Skeletal muscle tissue (tissue), 4 donors: ENCODE results near the gene SKOR2. TPM values are rescaled to one million over a fixed set of nuclear protein-coding genes. Genes with fewer than 3 reads are reported as not detected.

Experiments
- H3K27ac ChIP-seq: one replicate; pipeline ENCODE4 v1.7.0; 2013; ENCODE audit warnings: mild to moderate bottlenecking, low read depth, low read length, inconsistent platforms
- H3K27me3 ChIP-seq, 3 donors: one replicate each; pipeline ENCODE4 v1.7.0; 2013; ENCODE audit warnings: low read length in 3 of 3; ENCODE audit not compliant: control insufficient read depth in 3 of 3, insufficient read depth in 3 of 3
- H3K36me3 ChIP-seq, 3 donors: one replicate each; pipeline ENCODE4 v1.7.0; 2013; ENCODE audit warnings: low read length in 3 of 3; ENCODE audit not compliant: control insufficient read depth in 3 of 3, insufficient read depth in 3 of 3
- H3K4me1 ChIP-seq, 3 donors: one replicate each; pipeline ENCODE4 v1.7.0; 2013; ENCODE audit warnings: low read length in 3 of 3, mild to moderate bottlenecking in 3 of 3; ENCODE audit not compliant: control insufficient read depth in 3 of 3, insufficient read depth in 3 of 3
- H3K4me3 ChIP-seq, 3 donors: one replicate each; pipeline ENCODE4 v1.7.0; 2013; ENCODE audit warnings: low read length in 3 of 3
- H3K9ac ChIP-seq, 3 donors: one replicate each; pipeline ENCODE4 v1.7.0; 2013; ENCODE audit warnings: low read length in 3 of 3, mild to moderate bottlenecking in 3 of 3, moderate library complexity in 2 of 3, low read depth in 1 of 3
- H3K9me3 ChIP-seq, 3 donors: one replicate each; pipeline ENCODE4 v1.7.0; 2013; ENCODE audit warnings: low read length in 3 of 3; ENCODE audit not compliant: control insufficient read depth in 3 of 3
- total RNA-seq: library from RNA; depleted of rRNA; stranded (reverse); fragments of >200 nt; gene quantifications from one replicate; pipeline ENCODE4 v1.2.3, GENCODE V29; 2014
- donor health status: Osteomylitis.

SKOR2 gene
- total RNA-seq, 1 donor from 2014 or later = not detected

DNA sequence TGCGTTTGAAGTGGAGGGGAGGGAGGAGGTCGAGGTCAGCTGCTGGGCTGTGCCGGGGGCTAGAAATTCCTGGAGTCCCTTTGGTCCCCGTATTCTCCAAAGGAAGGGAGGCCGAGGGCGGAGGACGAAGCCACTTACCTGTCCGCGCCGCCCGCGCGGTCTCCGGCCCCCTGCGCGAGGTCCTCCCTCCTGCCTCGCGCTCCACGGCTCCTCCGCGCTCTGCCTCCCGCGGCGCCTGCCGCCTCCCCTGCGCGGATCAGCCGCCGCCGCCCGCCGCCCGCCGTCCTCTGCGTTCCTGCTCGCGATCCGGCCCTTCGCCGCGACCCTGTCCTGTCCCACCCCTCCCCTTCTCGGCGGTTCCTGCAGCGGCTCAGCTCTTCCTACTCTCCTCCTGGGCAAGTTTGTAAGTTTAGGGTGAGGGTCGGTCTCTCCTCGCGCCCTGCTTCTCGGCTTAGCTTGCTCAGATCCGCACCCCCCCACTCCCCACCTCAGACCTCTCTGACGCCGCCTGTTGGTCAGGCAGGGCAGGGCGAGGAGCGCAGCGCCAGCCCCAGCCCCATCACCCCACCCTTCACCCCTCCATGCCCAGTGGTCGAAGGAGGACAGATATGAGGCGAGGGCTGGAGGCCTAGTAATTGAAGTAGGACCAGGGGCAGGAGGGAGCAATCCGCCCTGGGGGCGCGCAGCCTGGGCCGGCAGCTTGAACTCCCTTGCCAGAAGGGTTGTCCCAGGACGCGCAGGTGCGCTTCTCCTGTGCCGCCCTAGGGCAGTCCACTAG lies 9.7 kb upstream of the SKOR2 start:
- H3K9ac ChIP-seq = no peak overlapping the region
- H3K4me3 ChIP-seq = no peak overlapping the region
- no peak overlapping the region for H3K27ac ChIP-seq
- H3K36me3 ChIP-seq = no peaks in the 10 kb centered on the region
- H3K9me3 ChIP-seq = no peaks in the 10 kb centered on the region
- H3K4me1 ChIP-seq = peaks cover 9 to 18% (median 15%) of the 10 kb centered on the region in 3 donors
- H3K27me3 ChIP-seq = peaks cover 80 to 86% (median 83%) of the 10 kb centered on the region in 3 donors

- Histone ChIP-seq H3K36me3 (no peaks in the 10 kb centered on the region), H3K9ac (no peak overlapping the region), H3K4me1 (peaks cover 9 to 18% (median 15%) of the 10 kb centered on the region in 3 donors), H3K27ac (no peak overlapping the region), H3K4me3 (no peak overlapping the region), H3K27me3 (peaks cover 80 to 82% (median 82%) of the 10 kb centered on the region in 3 donors), H3K9me3 (no peaks in the 10 kb centered on the region)
Observed at GRCh38 chr18:47260120-47260923, 8.9 kb upstream of the SKOR2 start.

DNA sequence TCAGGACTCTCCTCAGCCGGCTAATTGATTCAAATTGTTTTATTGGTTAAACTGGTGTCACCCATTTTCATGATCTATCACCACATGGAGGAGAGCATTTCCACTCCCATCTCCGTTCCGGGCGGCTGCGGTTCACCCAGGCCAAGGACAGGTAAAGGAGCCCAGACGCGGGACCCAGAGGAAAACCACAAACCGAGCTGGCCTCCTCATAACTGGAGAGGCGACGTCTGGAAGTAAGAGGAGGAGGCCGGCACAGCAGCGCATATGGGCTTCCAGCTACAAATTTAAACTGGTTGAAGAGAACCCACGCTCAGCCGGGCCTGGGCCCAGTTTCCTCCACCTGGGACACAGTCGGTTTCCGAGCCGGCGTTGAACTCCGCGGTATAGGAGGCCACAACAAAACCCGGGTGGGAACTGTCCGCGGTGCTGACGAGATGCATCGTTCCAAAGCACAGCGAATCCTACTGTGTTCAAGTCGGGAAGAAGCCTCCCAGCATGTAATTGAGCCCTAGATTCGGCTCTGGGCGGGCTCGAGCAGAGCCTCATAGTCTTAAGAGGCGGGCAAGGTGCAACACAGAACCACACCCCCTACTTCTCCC lies 3.0 kb upstream of the SKOR2 start:
- Histone ChIP-seq H3K4me3 (no peak overlapping the region), H3K9me3 (no peaks in the 10 kb centered on the region), H3K4me1 (peaks cover 0 to 7% (median 3%) of the 10 kb centered on the region in 3 donors), H3K27me3 (peaks cover 73 to 87% (median 75%) of the 10 kb centered on the region in 3 donors), H3K9ac (no peak overlapping the region), H3K36me3 (no peaks in the 10 kb centered on the region), H3K27ac (no peak overlapping the region)

DNA sequence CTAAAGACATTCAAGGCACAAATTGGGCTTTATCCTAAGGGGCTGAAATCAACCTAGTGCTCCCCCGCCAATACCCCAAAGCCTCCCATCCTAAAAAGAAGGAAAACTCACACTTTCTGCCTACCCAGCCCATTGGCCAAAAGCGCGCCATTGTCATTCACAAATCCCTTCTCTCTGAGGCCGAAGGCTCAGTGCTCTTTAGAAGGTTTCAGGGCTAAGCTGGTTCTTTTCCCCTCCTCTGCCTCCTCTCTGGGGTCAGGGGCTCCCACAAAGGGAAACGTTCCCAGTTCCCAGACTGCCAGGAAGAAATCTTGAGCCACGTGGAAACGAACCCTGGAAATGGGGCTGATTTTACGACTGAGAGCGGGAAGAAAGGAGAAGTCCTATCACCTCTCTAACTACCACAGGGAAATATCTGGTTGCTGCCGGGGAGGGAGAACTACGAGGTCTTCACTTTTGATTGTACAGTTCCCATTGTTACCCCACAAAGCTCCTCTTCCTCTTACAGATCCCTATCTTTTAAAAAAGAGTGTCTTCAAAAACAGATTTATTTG lies 1.7 kb upstream of the SKOR2 start:
- no peak overlapping the region for H3K9ac ChIP-seq

DNA sequence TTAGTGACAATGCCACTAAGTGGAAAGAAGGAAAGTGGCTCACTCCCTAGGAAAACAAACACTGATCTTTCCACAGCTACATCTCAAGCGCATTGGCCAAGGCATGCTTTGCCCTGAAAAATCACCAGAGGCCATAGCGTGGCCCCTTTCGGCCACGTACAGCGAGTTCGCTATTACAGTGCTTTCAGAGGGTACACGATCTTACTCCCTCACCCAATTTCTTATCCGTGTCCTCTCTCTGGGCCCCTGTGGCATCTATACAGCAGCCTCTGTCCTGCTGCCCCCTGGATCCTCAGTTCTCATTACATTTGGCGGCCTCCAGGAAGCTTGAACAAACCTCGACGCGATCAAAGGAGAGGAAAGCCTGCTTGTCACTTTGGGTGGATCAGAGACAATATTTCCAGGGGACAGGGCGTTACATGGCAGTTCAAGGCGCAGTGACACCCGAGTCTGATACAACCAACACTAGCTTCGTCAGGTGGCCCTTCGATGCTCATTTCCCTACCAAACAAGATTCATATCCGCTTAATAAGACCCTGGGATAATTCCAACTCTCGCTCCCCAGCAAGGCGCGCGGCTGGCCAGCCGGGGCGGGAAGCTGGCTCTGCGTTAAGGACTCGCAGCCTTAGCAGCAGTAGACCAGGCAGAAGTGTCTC lies 941 bp downstream of the SKOR2 start:
- Histone ChIP-seq H3K27me3 (peaks cover 79 to 81% (median 79%) of the 10 kb centered on the region in 3 donors), H3K36me3 (no peaks in the 10 kb centered on the region), H3K9me3 (peaks cover 0 to 3% (median 0%) of the 10 kb centered on the region in 3 donors), H3K4me1 (peaks cover 0 to 7% (median 3%) of the 10 kb centered on the region in 3 donors), H3K9ac (no peak overlapping the region), H3K4me3 (no peak overlapping the region), H3K27ac (no peak overlapping the region)

More for the DNA sequence above, 1.7 kb upstream of the SKOR2 start:
- H3K36me3 ChIP-seq = no peaks in the 10 kb centered on the region
- H3K9me3 ChIP-seq = peaks cover 0 to 3% (median 0%) of the 10 kb centered on the region in 3 donors
- no peak overlapping the region for H3K4me3 ChIP-seq
- peaks cover 76 to 90% (median 80%) of the 10 kb centered on the region in 3 donors for H3K27me3 ChIP-seq
- H3K27ac ChIP-seq = no peak overlapping the region
- H3K4me1 ChIP-seq = peaks cover 0 to 7% (median 3%) of the 10 kb centered on the region in 3 donors

GRCh38 chr18:47249314-47249981 lies 2.0 kb downstream of the SKOR2 start:
- H3K9ac ChIP-seq = no peak overlapping the region
- H3K27ac ChIP-seq = no peak overlapping the region
- H3K27me3 ChIP-seq = peaks cover 72 to 80% (median 78%) of the 10 kb centered on the region in 3 donors
- H3K4me1 ChIP-seq = peaks cover 0 to 7% (median 3%) of the 10 kb centered on the region in 3 donors
- peaks cover 0 to 3% (median 0%) of the 10 kb centered on the region in 3 donors for H3K9me3 ChIP-seq
- H3K36me3 ChIP-seq = no peaks in the 10 kb centered on the region
- H3K4me3 ChIP-seq = no peak overlapping the region

DNA sequence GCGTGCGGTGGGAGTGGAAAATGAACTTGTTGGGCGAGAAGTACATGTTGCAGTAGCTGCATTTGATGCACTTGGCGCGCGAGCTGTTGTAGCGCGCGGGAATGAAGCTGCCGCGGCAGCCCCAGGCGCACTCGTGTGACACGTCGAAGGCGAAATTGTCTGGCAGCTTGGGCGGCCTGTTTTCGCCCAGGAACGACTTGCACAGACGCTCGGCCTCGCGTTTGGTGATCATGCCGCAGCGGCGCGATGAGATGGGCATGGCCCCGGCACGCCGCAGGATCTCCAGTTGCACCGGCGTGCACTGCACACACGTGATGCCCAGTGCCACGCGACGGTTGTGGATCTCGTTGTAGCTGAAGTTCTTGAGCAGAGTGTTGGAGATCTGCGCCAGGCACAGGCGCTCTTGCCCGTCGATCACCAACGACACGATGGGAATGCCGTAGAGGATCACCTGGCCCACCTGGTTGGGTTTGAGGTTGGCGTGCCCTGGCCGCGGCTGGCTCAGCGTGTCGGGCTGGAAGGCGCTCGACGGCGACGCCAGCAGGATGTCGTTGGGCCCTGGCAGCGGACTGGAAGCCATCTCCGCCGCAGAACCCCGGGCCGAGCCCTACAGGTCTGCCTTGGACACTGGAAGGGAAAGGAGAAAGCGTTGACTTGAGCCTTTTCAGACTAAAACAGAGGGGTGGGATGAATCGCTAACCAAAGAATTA lies 2.7 kb downstream of the SKOR2 start:
- Histone ChIP-seq H3K27ac (no peak overlapping the region), H3K4me1 (peaks cover 0 to 7% (median 3%) of the 10 kb centered on the region in 3 donors), H3K9ac (no peak overlapping the region), H3K4me3 (no peak overlapping the region), H3K36me3 (no peaks in the 10 kb centered on the region), H3K27me3 (peaks cover 66 to 79% (median 77%) of the 10 kb centered on the region in 3 donors), H3K9me3 (peaks cover 0 to 3% (median 0%) of the 10 kb centered on the region in 3 donors)

- H3K27ac ChIP-seq = no peak overlapping the region
- H3K27me3 ChIP-seq = peaks cover 64 to 73% (median 73%) of the 10 kb centered on the region in 3 donors
- H3K4me1 ChIP-seq = peaks cover 0 to 7% (median 3%) of the 10 kb centered on the region in 3 donors
- no peaks in the 10 kb centered on the region for H3K36me3 ChIP-seq
- no peak overlapping the region for H3K9ac ChIP-seq
- no peak overlapping the region for H3K4me3 ChIP-seq
- peaks cover 0 to 3% (median 0%) of the 10 kb centered on the region in 3 donors for H3K9me3 ChIP-seq
Observed at GRCh38 chr18:47248115-47248603, 3.3 kb downstream of the SKOR2 start.
